HepG2 (cell line): ENCODE results near the gene GRIK4. TPM values are rescaled to one million over a fixed set of nuclear protein-coding genes. Genes with fewer than 3 reads are reported as not detected.

ENCODE experiments used
- ATAC-seq: fragments of 200-7000 bp; cut with Tn5 transposase; 3 replicates; pipeline ENCODE4 v1.9.1; 2020; ENCODE audit warnings: mild to moderate bottlenecking, moderate library complexity
- BruUV-seq: library from RNA; stranded (reverse); fragments of 400-500 nt; replicated peaks from 2 replicates; lab custom pipeline; 2021; lab: Mats Ljungman, UMichigan
- CTCF ChIA-PET: fragments of 300-600 bp; formaldehyde crosslinking; extraction: SDS; loops from one replicate; lab custom pipeline; 2021; ENCODE audit warnings: low total read pairs, inconsistent platforms, low intra/inter-chr PET ratio; lab: Yijun Ruan, JAX
- POLR2A ChIA-PET: fragments of 350-600 bp; sonication (Branson Sonifier 250); formaldehyde crosslinking; loops from one replicate; lab custom pipeline; 2020; ENCODE audit warnings: antibody characterized with exemption, inconsistent platforms; lab: Yijun Ruan, JAX
- DNase-seq: peaks from one replicate; pipeline ENCODE4 v3.0.0-alpha.2; 2015; ENCODE audit warnings: low spot score
- FAIRE-seq: peaks from 3 replicates; lab custom pipeline; 2011; peaks lifted over from hg19 to GRCh38; lab: Jason Lieb, UNC
- H2AFZ ChIP-seq: one replicate; pipeline ENCODE4 v1.6.1; 2011; ENCODE audit warnings: low read length, inconsistent platforms
- H3K27ac ChIP-seq: fragments of 300-600 bp; 3 replicates; pipeline ENCODE4 v1.8.0; 2011; ENCODE audit warnings: mixed run types, mild to moderate bottlenecking, mixed read lengths, low read length, inconsistent platforms; ENCODE audit not compliant: insufficient read depth; ENCODE audit errors: extremely low read length
- H3K27me3 ChIP-seq, 2 experiments: fragments of 200-600 bp in 1 of 2; 2 replicates in 1 of 2; 3 replicates in 1 of 2; pipeline versions ENCODE4 v1.6.0 to v1.8.0; 2011; ENCODE audit warnings: low read length in 2 of 2, mild to moderate bottlenecking in 2 of 2, moderate library complexity in 2 of 2, inconsistent platforms in 1 of 2; ENCODE audit not compliant: insufficient read depth in 2 of 2, control insufficient read depth in 1 of 2
- H3K36me3 ChIP-seq, 2 experiments: fragments of 200-600 bp in 1 of 2; replicated peaks in 1 of 2; 2 replicates in 1 of 2; 3 replicates in 1 of 2; pipeline versions ENCODE4 v1.5.1 to v1.8.0; 2011; ENCODE audit warnings: low read length in 2 of 2, inconsistent platforms in 1 of 2; ENCODE audit not compliant: insufficient read depth in 2 of 2, control insufficient read depth in 1 of 2
- H3K4me1 ChIP-seq: 2 replicates; pipeline ENCODE4 v1.5.1; 2012; ENCODE audit warnings: low read length, inconsistent platforms; ENCODE audit not compliant: insufficient read depth
- H3K4me2 ChIP-seq: 2 replicates; pipeline ENCODE4 v1.6.0; 2011; ENCODE audit warnings: low read depth, low read length, inconsistent platforms
- H3K4me3 ChIP-seq, 3 experiments: fragments of 200-600 bp in 1 of 3; sonication (generic), shearing (Covaris generic) in 1 of 3; replicated peaks in 1 of 3; 2 replicates each; pipeline ENCODE4 v1.5.1; 2011 to 2016; ENCODE audit warnings: low read length in 3 of 3, inconsistent platforms in 2 of 3, low read depth in 2 of 3, mild to moderate bottlenecking in 2 of 3, control low read depth in 1 of 3, mixed read lengths in 1 of 3; ENCODE audit not compliant: insufficient read depth in 1 of 3
- H3K79me2 ChIP-seq: one replicate; pipeline ENCODE4 v1.6.1; 2011; ENCODE audit warnings: low read length, inconsistent platforms; ENCODE audit not compliant: insufficient read depth
- H3K9ac ChIP-seq: 2 replicates; pipeline ENCODE4 v1.6.0; 2011; ENCODE audit warnings: mild to moderate bottlenecking, low read depth, low read length, inconsistent platforms; ENCODE audit not compliant: insufficient read depth
- H3K9me3 ChIP-seq: 2 replicates; pipeline ENCODE4 v1.5.1; 2012; ENCODE audit warnings: mild to moderate bottlenecking, low read length
- H4K20me1 ChIP-seq: 2 replicates; pipeline ENCODE4 v1.6.0; 2011; ENCODE audit warnings: inconsistent platforms, mild to moderate bottlenecking, low read length, moderate library complexity; ENCODE audit not compliant: insufficient read depth
- FOXA1 ChIP-seq, 2 experiments: fragments of 450-650 bp in 1 of 2; sonication (generic) in 1 of 2; formaldehyde crosslinking in 1 of 2; IDR thresholded peaks; 2 replicates each; pipeline versions ENCODE4 v1.4.0 to v1.6.1; 2016 to 2020; ENCODE audit warnings: missing genetic modification reagents in 1 of 2
- HNF4G ChIP-seq, 2 experiments: sonication (generic) in 1 of 2; formaldehyde crosslinking in 1 of 2; IDR thresholded peaks; 2 replicates each; pipeline versions ENCODE4 v1.4.0 to v1.6.1; 2011 to 2020; ENCODE audit warnings: borderline replicate concordance in 2 of 2, low read depth in 2 of 2, mild to moderate bottlenecking in 2 of 2, low read length in 1 of 2, missing genetic modification reagents in 1 of 2, moderate library complexity in 1 of 2
- NFE2L1 ChIP-seq: sonication (generic); formaldehyde crosslinking; IDR thresholded peaks from 2 replicates; pipeline ENCODE4 v1.4.0; 2020; ENCODE audit warnings: missing genetic modification reagents, mild to moderate bottlenecking, borderline replicate concordance
- PHF21A ChIP-seq: sonication (generic); formaldehyde crosslinking; IDR thresholded peaks from 2 replicates; pipeline ENCODE4 v1.5.0; 2020; ENCODE audit warnings: mild to moderate bottlenecking, missing genetic modification reagents
- ZBTB7B ChIP-seq: sonication (generic); formaldehyde crosslinking; IDR thresholded peaks from 2 replicates; pipeline ENCODE4 v1.4.0; 2020; ENCODE audit warnings: missing genetic modification reagents
- ZNF570 ChIP-seq: sonication (generic); formaldehyde crosslinking; IDR thresholded peaks from 2 replicates; pipeline ENCODE4 v1.4.0; 2020; ENCODE audit warnings: mild to moderate bottlenecking, missing genetic modification reagents, borderline replicate concordance
- WGBS: methylation state at CpG from one replicate; pipeline ENCODE4 v1.1.6; 2017; ENCODE audit warnings: low lambda C conversion rate; 5-methylcytosine and 5-hydroxymethylcytosine counted together
- in situ Hi-C: cut with HindIII; loops from 2 replicates; pipeline ENCODE4 v1.10.0; 2017; ENCODE audit warnings: low pct_unique_long_range_greater_than_20kb; ENCODE audit not compliant: extremely low pct_ligation_motif_present
- intact Hi-C: fragments of 100-400 bp; cut with micrococcal nuclease; formaldehyde crosslinking; loops from one replicate; pipeline ENCODE4 v1.10.0; 2022; ENCODE audit not compliant: unreplicated experiment
- polyA plus RNA-seq, 8 experiments: library from polyadenylated mRNA; depleted of rRNA in 3 of 8; stranded (reverse) in 7 of 8; unstranded in 1 of 8; fragments of >200 nt; fragmentation: Illumina TruSeq in 4 of 8; extraction: Trizol in 4 of 8; gene quantifications; 2 replicates each; pipeline versions ENCODE4 v1.2.1 to v1.2.3, GENCODE V29; 2011 to 2016; ENCODE audit warnings: low read depth in 4 of 8, missing spikeins in 1 of 8, mixed read lengths in 1 of 8; ENCODE audit not compliant: insufficient read depth in 1 of 8
- total RNA-seq, 5 experiments: library from RNA; depleted of rRNA; stranded (reverse); fragments of >200 nt; fragmentation: Illumina TruSeq; extraction: Trizol; gene quantifications; 2 replicates each; pipeline ENCODE4 v1.2.3, GENCODE V29; 2016; ENCODE audit warnings: low read depth in 1 of 5
- TF ChIP-seq, protein P1 (sequence below): sonication (generic); formaldehyde crosslinking; IDR thresholded peaks from 2 replicates; pipeline ENCODE4 v1.5.1; 2020; ENCODE audit warnings: mild to moderate bottlenecking, missing genetic modification reagents
- TF ChIP-seq, protein P2 (sequence below): sonication (generic); formaldehyde crosslinking; IDR thresholded peaks from 2 replicates; pipeline ENCODE4 v1.9.0; 2022; ENCODE audit warnings: low read depth, missing genetic modification reagents
- TF ChIP-seq, protein P3 (sequence below): sonication (generic); formaldehyde crosslinking; conservative IDR thresholded peaks from 2 replicates; pipeline ENCODE4 v1.4.0; 2020; ENCODE audit warnings: mild to moderate bottlenecking, missing genetic modification reagents, moderate library complexity

GRIK4 gene
- total and polyA plus RNA-seq, 2 of the 13 experiments (the other 11 are each of a cell fraction or from before 2014, with no cell fraction given) = 0.04 to 0.07 TPM

DNA sequence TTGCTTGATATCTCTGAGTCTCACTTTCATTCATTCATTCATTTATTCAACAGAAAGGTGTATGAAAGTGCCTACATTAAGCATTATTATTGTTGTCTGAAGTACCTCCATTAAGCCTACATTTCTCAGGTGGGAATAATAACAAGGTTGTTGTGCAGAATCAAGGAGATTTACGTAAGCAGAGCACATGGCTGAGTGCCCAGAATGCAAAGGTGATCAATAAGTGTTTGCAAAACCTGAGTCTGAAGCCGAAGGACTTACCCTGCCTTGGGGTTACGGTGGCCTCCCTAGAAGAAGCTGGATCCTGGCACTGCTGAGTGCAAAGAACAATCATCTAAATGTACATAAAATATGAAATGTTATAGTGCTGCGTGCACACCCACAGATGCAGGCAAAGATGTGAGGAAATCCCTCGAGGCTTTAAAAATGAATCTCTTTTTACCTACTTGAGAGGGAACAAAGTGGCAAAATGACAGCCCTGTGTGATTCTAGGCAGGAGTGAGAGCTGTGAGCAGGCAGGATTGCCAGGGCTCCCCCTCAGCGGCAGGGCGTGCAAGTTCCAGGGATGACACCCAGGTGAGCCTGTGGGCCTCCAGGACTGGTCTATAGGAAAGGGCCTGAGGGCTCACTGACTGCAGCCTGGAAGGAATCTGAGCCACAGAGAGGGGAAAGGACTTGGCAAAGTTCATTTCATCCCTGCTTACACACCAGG, 379.2 kb downstream of the GRIK4 start (continued):
- TF ChIP-seq, protein P1, sequence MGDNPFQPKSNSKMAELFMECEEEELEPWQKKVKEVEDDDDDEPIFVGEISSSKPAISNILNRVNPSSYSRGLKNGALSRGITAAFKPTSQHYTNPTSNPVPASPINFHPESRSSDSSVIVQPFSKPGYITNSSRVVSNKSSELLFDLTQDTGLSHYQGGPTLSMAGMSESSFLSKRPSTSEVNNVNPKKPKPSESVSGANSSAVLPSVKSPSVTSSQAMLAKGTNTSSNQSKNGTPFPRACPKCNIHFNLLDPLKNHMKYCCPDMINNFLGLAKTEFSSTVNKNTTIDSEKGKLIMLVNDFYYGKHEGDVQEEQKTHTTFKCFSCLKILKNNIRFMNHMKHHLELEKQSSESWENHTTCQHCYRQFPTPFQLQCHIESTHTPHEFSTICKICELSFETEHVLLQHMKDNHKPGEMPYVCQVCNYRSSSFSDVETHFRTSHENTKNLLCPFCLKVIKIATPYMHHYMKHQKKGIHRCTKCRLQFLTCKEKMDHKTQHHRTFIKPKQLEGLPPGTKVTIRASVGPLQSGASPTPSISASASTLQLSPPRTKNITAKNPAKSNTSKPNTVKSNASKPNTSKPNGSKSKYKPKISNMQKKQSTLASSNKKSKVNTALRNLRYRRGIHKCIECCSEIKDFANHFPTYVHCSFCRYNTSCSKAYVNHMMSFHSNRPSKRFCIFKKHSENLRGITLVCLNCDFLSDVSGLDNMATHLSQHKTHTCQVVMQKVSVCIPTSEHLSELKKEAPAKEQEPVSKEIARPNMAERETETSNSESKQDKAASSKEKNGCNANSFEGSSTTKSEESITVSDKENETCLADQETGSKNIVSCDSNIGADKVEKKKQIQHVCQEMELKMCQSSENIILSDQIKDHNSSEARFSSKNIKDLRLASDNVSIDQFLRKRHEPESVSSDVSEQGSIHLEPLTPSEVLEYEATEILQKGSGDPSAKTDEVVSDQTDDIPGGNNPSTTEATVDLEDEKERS (CRISPR knock-in tag) = no peak

DNA sequence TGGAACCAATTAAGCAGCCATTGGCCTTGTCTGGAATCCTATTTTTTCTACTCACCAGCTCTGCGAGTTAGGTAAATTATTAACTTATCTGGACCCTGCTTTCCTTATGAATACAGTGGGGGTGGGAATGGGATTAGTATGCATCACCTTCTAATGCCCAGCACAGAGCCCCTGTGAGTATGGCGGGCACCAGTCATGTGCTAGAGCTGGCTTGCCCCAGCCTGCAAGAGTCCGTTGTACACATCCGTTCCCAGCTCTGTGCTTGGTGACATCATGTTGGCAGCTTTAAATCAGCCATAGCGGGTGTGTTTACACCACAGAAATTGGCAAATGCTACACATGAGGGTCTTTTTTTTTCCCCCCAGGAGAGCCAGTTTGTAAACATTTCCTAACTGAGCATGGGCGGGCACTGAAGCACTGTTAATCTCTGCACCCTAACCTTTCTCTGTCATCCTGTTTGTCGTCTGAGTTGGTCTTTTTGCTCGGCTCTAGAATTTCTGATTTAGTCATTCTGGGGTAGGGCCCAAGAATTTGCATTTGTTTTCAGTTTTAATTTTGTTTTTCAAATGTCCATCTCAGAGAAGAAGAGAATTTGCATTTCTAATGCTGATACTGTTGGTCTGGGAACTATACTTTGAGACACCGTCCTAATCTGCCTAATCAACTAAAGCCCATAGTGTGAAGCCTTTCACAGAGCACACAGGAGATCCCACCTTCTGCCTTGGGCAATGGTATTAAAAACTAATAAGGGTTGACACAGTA, 382.1 kb downstream of the GRIK4 start:
- Histone ChIP-seq H3K9me3 (no peaks in the 10 kb centered on the region), H3K4me3 (no peak overlapping the region), H3K79me2 (no peaks in the 10 kb centered on the region), H3K27ac (peak overlapping the region; percentile 19), H4K20me1 (no peaks in the 10 kb centered on the region), H3K36me3 (no peaks in the 10 kb centered on the region), H3K27me3 (peaks cover 0 to 4% of the 10 kb centered on the region in 2 experiments; a peak in 1 of 5 replicates), H3K4me1 (peaks cover 29% of the 10 kb centered on the region), H3K9ac (no peak overlapping the region), H2AFZ (no peak overlapping the region), H3K4me2 (peak overlapping the region; percentile 66)
- FAIRE-seq = no peak
- 4% methylated on average over 8 of the region's 9 CpGs for WGBS
- in situ Hi-C loops (no loop called here), intact Hi-C loops (no loop called here)
- BruUV-seq = no TSS peak
- ChIA-PET CTCF (no interaction called here), POLR2A (no interaction called here)
- peak; percentile 87 for ATAC-seq
- peak; percentile 38 for DNase-seq
- TF ChIP-seq, protein P2, sequence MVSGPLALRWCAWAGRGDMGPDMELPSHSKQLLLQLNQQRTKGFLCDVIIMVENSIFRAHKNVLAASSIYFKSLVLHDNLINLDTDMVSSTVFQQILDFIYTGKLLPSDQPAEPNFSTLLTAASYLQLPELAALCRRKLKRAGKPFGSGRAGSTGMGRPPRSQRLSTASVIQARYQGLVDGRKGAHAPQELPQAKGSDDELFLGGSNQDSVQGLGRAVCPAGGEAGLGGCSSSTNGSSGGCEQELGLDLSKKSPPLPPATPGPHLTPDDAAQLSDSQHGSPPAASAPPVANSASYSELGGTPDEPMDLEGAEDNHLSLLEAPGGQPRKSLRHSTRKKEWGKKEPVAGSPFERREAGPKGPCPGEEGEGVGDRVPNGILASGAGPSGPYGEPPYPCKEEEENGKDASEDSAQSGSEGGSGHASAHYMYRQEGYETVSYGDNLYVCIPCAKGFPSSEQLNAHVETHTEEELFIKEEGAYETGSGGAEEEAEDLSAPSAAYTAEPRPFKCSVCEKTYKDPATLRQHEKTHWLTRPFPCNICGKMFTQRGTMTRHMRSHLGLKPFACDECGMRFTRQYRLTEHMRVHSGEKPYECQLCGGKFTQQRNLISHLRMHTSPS (CRISPR knock-in tag) = peak; percentile 32; the same call in 1 of the 2 replicates
- TF ChIP-seq ZNF570 (CRISPR knock-in tag) (no peak), HNF4G (IDR thresholded peaks at IDR 0.05; ENCODE audit: borderline replicate concordance, low read depth, low read length) (0 out of 2 replicates have a peak, but pooled peaks have one; percentile 18), HNF4G (CRISPR knock-in tag; IDR thresholded peaks at IDR 0.05; ENCODE audit: borderline replicate concordance, low read depth) (no peak), ZBTB7B (CRISPR knock-in tag) (0 out of 2 replicates have a peak, but pooled peaks have one; percentile 44), NFE2L1 (no peak), PHF21A (CRISPR knock-in tag) (0 out of 2 replicates have a peak, but pooled peaks have one; percentile 36), FOXA1 (IDR thresholded peaks at IDR 0.05) (no peak), FOXA1 (CRISPR knock-in tag; IDR thresholded peaks at IDR 0.05) (0 out of 2 replicates have a peak, but pooled peaks have one; percentile 13)
- TF ChIP-seq, protein P3, sequence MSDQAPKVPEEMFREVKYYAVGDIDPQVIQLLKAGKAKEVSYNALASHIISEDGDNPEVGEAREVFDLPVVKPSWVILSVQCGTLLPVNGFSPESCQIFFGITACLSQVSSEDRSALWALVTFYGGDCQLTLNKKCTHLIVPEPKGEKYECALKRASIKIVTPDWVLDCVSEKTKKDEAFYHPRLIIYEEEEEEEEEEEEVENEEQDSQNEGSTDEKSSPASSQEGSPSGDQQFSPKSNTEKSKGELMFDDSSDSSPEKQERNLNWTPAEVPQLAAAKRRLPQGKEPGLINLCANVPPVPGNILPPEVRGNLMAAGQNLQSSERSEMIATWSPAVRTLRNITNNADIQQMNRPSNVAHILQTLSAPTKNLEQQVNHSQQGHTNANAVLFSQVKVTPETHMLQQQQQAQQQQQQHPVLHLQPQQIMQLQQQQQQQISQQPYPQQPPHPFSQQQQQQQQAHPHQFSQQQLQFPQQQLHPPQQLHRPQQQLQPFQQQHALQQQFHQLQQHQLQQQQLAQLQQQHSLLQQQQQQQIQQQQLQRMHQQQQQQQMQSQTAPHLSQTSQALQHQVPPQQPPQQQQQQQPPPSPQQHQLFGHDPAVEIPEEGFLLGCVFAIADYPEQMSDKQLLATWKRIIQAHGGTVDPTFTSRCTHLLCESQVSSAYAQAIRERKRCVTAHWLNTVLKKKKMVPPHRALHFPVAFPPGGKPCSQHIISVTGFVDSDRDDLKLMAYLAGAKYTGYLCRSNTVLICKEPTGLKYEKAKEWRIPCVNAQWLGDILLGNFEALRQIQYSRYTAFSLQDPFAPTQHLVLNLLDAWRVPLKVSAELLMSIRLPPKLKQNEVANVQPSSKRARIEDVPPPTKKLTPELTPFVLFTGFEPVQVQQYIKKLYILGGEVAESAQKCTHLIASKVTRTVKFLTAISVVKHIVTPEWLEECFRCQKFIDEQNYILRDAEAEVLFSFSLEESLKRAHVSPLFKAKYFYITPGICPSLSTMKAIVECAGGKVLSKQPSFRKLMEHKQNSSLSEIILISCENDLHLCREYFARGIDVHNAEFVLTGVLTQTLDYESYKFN (CRISPR knock-in tag) = 0 out of 2 replicates have a peak, but pooled peaks have one; percentile 6
